ENCODE measurements around the gene FCHO2. TPM values are rescaled to one million over a fixed set of nuclear protein-coding genes. Genes with fewer than 3 reads are reported as not detected.

The FCHO2 gene
- total and polyA plus RNA-seq, 10 of the 15 experiments (the other 5 are each of a cell fraction or from before 2014, with no cell fraction given): 0.05 to 1.4 (median 0.18) TPM

DNA sequence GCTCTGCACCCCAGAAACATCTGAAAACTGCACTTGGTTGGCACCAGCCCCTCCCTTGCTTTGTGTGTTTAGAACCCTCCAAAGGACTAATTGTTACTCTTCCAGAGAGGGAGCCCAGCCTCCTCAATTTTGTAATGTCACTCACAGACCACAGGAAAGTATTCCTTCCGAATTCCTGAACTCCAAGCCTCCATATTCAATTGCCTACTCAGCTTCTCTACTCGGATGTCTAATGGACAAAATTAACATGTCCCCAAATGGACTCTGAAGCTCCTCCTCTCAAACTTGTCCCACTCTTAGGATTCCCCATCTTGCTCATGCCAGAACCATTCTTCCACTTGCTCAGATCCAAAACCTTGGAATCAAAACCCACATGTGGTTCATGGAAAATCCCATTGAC lies 160.7 kb downstream of the FCHO2 start:
- ChIA-PET CTCF (no interaction called here), POLR2A (no interaction called here), RAD21 (ENCODE audit: unreplicated experiment) (no interaction called here), SMC1A (ENCODE audit: uncharacterized antibody, unreplicated experiment) (no interaction called here)
- H3K27ac ChIP-seq (ENCODE audit: control insufficient read depth, insufficient read depth): no peak overlapping the region
- DNase-seq (ENCODE audit: low read depth, low spot score) (no peak), ATAC-seq (no peak), FAIRE-seq (no peak)
- 7% methylated on average over 2 of the region's 2 CpGs for WGBS (ENCODE audit: insufficient coverage, insufficient replicate concordance, low lambda C conversion rate, missing lambda C conversion rate)
- H3K9ac ChIP-seq (ENCODE audit: control insufficient read depth, insufficient read depth, low read length): no peak overlapping the region
- in situ Hi-C loops (cut with MboI) (no loop called here), intact Hi-C loops (cut with micrococcal nuclease; ENCODE audit: unreplicated experiment) (no loop called here)
- H3K4me3 ChIP-seq: no peak overlapping the region
- no peaks in the 10 kb centered on the region for H3K9me3 ChIP-seq (replicated peaks; ENCODE audit: control insufficient read depth, insufficient read depth, low read length)
- H3K4me1 ChIP-seq (ENCODE audit: control insufficient read depth, insufficient read depth, low read length): no peaks in the 10 kb centered on the region
- H2AFZ ChIP-seq (ENCODE audit: control insufficient read depth, low read depth, low read length): no peak overlapping the region
- BruUV-seq (replicated peaks): no TSS peak
- H3K36me3 ChIP-seq (ENCODE audit: control insufficient read depth in 2 of 2, insufficient read depth in 2 of 2, low read length in 1 of 2): no peaks in the 10 kb centered on the region
- no peaks in the 10 kb centered on the region for H3K79me2 ChIP-seq (ENCODE audit: control insufficient read depth, insufficient read depth, low read length)
- TF ChIP-seq NR2C1 (IDR thresholded peaks at IDR 0.05) (no peak), SREBF1 (IDR thresholded peaks at IDR 0.05; ENCODE audit: low read length) (no peak), NBN (IDR thresholded peaks at IDR 0.05) (no peak), JUNB (IDR thresholded peaks at IDR 0.05) (no peak), HCFC1 (IDR thresholded peaks at IDR 0.05; ENCODE audit: low read length) (no peak)
- TF ChIP-seq, protein P1, sequence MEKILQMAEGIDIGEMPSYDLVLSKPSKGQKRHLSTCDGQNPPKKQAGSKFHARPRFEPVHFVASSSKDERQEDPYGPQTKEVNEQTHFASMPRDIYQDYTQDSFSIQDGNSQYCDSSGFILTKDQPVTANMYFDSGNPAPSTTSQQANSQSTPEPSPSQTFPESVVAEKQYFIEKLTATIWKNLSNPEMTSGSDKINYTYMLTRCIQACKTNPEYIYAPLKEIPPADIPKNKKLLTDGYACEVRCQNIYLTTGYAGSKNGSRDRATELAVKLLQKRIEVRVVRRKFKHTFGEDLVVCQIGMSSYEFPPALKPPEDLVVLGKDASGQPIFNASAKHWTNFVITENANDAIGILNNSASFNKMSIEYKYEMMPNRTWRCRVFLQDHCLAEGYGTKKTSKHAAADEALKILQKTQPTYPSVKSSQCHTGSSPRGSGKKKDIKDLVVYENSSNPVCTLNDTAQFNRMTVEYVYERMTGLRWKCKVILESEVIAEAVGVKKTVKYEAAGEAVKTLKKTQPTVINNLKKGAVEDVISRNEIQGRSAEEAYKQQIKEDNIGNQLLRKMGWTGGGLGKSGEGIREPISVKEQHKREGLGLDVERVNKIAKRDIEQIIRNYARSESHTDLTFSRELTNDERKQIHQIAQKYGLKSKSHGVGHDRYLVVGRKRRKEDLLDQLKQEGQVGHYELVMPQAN (conservative IDR thresholded peaks at IDR 0.05): no peak
- H3K4me2 ChIP-seq (ENCODE audit: control insufficient read depth, insufficient read depth): no peak overlapping the region
- H3K27me3 ChIP-seq (replicated peaks in 1 of 2; ENCODE audit: control insufficient read depth in 2 of 2, insufficient read depth in 2 of 2, low read length in 1 of 2): peaks cover 7 to 9% of the 10 kb centered on the region in 2 experiments
- no peaks in the 10 kb centered on the region for H4K20me1 ChIP-seq (ENCODE audit: control insufficient read depth, insufficient read depth)

DNA sequence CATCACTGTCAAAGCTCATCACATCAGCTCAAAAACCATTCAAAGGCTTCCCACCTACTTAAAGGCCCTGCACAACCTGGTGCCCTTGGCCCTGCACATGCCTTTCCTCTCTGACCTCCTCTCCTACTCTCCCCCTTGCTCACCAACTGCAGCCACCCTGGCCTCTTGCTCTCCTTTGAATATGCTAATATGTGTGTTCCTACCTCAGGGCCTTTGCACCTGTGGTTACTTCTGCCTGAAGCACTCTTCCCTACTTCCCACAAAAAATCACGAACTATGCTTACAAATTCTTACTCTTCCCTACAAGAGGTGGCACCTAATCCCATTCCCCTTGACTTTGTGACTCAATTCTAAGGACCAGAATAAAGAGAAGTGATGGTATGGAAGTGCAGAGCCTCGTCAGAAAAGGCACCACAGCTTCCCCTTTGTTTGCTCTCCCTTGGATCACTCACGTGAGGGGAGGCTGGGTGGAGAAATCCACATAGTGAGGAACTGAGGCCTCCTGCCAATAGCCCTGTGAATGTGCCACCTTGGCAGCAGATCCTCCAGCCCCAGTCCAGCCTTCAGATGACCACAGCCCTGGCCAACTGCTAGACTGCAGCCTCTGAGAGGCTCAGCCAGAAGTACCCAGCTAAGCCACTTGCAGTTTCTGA lies 161.4 kb downstream of the FCHO2 start:
- Histone ChIP-seq H3K79me2 (ENCODE audit: control insufficient read depth, insufficient read depth, low read length) (no peaks in the 10 kb centered on the region), H3K4me1 (ENCODE audit: control insufficient read depth, insufficient read depth, low read length) (no peaks in the 10 kb centered on the region), H3K36me3 (ENCODE audit: control insufficient read depth in 2 of 2, insufficient read depth in 2 of 2, low read length in 1 of 2) (no peaks in the 10 kb centered on the region), H3K4me3 (no peak overlapping the region), H2AFZ (ENCODE audit: control insufficient read depth, low read depth, low read length) (no peak overlapping the region), H3K9ac (ENCODE audit: control insufficient read depth, insufficient read depth, low read length) (no peak overlapping the region), H3K27me3 (replicated peaks in 1 of 2; ENCODE audit: control insufficient read depth in 2 of 2, insufficient read depth in 2 of 2, low read length in 1 of 2) (peaks cover 9% of the 10 kb centered on the region in 2 experiments), H3K27ac (ENCODE audit: control insufficient read depth, insufficient read depth) (no peak overlapping the region), H3K9me3 (replicated peaks; ENCODE audit: control insufficient read depth, insufficient read depth, low read length) (no peaks in the 10 kb centered on the region), H3K4me2 (ENCODE audit: control insufficient read depth, insufficient read depth) (no peak overlapping the region), H4K20me1 (ENCODE audit: control insufficient read depth, insufficient read depth) (no peaks in the 10 kb centered on the region)
- intact Hi-C loops (cut with micrococcal nuclease; ENCODE audit: unreplicated experiment): no loop called here
- WGBS (ENCODE audit: insufficient coverage, insufficient replicate concordance, low lambda C conversion rate, missing lambda C conversion rate): 22% methylated on average over 3 of the region's 3 CpGs
- CTCF ChIA-PET: no interaction called here
- POLR2A ChIA-PET: no interaction called here
- RAD21 ChIA-PET (ENCODE audit: unreplicated experiment): no interaction called here
- in situ Hi-C loops (cut with MboI): no loop called here
- FAIRE-seq (no peak), ATAC-seq (no peak), DNase-seq (ENCODE audit: low read depth, low spot score) (no peak)
- SMC1A ChIA-PET (ENCODE audit: uncharacterized antibody, unreplicated experiment): no interaction called here
- no TSS peak for BruUV-seq (replicated peaks)
- no peak for TF ChIP-seq ZNF274 (IDR thresholded peaks at IDR 0.05; ENCODE audit: insufficient read depth, insufficient read length)
- TF ChIP-seq MEF2B (IDR thresholded peaks at IDR 0.05; ENCODE audit: partially characterized antibody, poor library complexity, severe bottlenecking): no peak
- TF ChIP-seq, protein P2, sequence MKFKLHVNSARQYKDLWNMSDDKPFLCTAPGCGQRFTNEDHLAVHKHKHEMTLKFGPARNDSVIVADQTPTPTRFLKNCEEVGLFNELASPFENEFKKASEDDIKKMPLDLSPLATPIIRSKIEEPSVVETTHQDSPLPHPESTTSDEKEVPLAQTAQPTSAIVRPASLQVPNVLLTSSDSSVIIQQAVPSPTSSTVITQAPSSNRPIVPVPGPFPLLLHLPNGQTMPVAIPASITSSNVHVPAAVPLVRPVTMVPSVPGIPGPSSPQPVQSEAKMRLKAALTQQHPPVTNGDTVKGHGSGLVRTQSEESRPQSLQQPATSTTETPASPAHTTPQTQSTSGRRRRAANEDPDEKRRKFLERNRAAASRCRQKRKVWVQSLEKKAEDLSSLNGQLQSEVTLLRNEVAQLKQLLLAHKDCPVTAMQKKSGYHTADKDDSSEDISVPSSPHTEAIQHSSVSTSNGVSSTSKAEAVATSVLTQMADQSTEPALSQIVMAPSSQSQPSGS (IDR thresholded peaks at IDR 0.05; ENCODE audit: low read length): no peak
- TF ChIP-seq CBX3 (IDR thresholded peaks at IDR 0.05; ENCODE audit: borderline replicate concordance, low read depth): no peak
- TF ChIP-seq, protein P3, sequence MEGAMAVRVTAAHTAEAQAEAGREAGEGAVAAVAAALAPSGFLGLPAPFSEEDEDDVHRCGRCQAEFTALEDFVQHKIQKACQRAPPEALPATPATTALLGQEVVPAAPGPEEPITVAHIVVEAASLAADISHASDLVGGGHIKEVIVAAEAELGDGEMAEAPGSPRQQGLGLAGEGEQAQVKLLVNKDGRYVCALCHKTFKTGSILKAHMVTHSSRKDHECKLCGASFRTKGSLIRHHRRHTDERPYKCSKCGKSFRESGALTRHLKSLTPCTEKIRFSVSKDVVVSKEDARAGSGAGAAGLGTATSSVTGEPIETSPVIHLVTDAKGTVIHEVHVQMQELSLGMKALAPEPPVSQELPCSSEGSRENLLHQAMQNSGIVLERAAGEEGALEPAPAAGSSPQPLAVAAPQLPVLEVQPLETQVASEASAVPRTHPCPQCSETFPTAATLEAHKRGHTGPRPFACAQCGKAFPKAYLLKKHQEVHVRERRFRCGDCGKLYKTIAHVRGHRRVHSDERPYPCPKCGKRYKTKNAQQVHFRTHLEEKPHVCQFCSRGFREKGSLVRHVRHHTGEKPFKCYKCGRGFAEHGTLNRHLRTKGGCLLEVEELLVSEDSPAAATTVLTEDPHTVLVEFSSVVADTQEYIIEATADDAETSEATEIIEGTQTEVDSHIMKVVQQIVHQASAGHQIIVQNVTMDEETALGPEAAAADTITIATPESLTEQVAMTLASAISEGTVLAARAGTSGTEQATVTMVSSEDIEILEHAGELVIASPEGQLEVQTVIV (IDR thresholded peaks at IDR 0.05; ENCODE audit: borderline replicate concordance, partially characterized antibody): no peak

Measured in GM12878 (cell line).